Mucosa of gallbladder (tissue), 1 donor: ENCODE data around the gene RNF5. TPM values are rescaled to one million over a fixed set of nuclear protein-coding genes. Genes with fewer than 3 reads are reported as not detected.
"Not testable (repeated sequence)": the region's sequence is repeated elsewhere in the genome, so short reads cannot be mapped to it uniquely, and the experiment has no call there.

Experiments
- DNase-seq: peaks from one replicate; pipeline ENCODE4 v3.0.0-alpha.2; 2020; ENCODE audit warnings: low spot score
- total RNA-seq: library from RNA; stranded (reverse); gene quantifications from one replicate; pipeline ENCODE4 v1.2.1, GENCODE V29; 2021
- donor health status: DM: no; HTN: no; CAD: no.

The RNF5 gene
- total RNA-seq = 93.1 TPM

DNA sequence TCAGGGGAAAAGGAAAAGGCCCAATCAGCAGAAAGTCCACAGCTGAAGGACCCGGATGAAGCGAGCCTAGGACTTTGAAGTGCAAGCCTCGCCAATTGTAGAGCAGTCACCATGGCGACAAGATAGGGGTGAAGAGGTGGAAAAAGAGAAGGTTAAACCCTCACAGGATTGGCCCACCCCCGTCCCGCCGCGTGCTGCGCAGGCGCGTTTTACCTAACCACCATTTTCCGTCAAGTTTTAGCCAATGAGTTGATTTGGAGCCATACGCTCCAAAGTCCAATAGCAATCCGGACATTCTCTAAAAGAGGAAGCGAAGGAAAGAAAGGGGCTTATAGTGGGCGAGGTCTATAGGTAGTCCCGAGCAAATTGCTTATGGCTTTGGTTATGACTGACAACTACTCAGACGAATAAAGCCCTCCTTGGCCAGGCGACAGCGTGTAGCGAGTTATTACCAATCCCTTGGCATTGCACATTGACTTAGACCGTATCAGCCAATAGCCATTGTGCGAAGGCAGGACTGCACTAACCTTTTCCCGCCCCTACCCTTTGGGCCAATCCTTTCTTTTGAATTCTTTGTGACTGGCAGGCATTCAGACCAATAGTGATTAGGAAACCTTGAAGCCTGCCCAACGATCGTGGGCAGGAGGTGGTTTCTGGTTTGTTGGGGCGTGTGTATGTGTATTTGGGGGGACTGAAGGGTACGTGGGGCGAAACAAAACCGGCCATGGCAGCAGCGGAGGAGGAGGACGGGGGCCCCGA, at the start of gene RNF5:
RNF5 (plus strand) TSS at position 618 of the 759 bp plus-strand sequence; CDS start at position 725, 107 bp downstream.
- DNase-seq = peak; percentile 99

GRCh38 chr6:32128751-32129296, 49.4 kb upstream of the RNF5 start:
- DNase-seq = no peak

GRCh38 chr6:32129297-32130088, 48.7 kb upstream of the RNF5 start:
- no peak for DNase-seq

DNA sequence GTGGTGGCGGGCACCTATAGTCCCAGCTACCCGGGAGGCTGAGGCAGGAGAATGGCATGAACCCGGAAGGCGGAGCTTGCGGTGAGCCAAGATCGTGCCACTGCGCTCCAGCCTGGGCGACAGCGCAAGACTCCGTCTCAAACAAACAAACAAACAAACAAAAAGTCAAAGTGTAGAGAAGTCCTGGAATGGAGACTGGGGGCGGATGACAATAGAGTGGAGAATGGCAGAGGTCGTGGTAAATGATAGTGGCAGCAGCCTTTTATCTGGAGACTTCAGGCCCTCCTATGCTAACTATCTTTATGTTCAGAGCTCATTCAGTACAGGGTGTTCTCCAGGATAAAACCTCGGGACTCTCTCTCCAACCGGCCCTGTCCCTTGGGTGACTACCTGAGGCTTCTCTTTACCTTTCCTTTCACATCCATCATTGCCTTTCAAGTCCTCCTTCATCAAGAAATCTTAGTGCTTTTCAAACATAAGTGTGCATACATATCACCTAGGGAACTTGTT, 46.7 kb upstream of the RNF5 start:
- DNase-seq = no peak

GRCh38 chr6:32132110-32132509, 46.1 kb upstream of the RNF5 start:
- no peak for DNase-seq

DNA sequence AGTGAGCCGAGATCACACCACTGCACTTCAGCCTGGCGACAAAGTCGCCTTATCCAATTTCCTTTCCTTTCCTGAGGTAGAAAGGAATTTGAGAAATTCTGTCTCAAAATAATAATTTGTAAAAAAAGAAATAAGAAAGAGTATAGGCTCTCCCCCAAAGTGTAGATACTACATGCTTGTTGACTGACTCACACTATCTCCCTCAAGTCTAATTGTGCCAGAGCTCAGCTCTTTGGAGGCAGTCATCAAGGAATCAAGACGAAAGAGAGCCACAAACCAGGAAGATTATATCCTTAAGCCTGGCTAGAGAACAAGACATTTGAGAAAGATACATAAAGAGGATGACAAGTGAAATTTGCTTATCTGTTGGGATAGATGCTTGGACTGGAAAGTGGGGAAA, 44.4 kb upstream of the RNF5 start:
- no peak for DNase-seq

DNA sequence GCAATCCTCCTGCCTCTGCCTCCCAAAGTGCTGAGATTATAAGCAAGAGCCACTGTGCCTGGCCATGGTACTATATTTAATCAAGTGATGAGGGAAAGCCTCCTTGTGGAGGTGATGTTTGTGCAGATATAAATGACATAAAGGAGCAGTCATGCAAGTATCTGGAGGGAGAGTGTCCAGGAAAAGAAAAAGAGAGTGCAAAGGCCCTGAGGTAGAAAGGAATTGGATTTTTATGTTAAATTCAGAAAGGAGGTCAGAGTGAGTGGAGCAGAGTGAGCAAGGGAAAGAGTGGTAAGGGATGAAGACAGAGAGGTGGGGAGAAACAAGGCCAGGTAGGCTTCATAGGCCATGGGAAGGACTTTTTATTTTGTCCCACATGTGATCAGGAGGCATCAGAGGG, 40.8 kb upstream of the RNF5 start:
- DNase-seq = no peak

GRCh38 chr6:32139590-32139989, 38.6 kb upstream of the RNF5 start:
- DNase-seq = no peak

- no peak for DNase-seq
Measured at GRCh38 chr6:32140420-32141046, 37.7 kb upstream of the RNF5 start.

DNA sequence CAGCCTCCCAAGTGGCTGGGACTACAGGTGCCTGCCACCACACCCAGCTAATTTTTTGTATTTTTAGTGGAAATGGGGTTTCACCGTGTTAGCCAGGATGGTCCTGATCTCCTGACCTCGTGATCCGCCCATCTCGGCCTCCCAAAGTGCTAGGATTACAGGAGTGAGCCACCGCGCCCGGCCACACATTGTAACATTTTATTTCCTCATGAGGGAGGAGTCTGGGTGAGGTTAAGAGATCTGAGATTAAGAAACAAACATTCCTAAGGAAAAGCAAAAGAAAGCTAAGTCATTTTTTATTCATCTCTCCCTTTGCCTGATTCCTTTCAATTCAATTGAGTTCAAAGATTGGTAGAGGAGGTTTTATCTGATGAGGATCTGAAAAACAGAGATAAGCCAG, 34.0 kb upstream of the RNF5 start:
- not testable (repeated sequence) for DNase-seq

- DNase-seq = no peak
Measured at GRCh38 chr6:32146287-32146686, 31.9 kb upstream of the RNF5 start.

DNA sequence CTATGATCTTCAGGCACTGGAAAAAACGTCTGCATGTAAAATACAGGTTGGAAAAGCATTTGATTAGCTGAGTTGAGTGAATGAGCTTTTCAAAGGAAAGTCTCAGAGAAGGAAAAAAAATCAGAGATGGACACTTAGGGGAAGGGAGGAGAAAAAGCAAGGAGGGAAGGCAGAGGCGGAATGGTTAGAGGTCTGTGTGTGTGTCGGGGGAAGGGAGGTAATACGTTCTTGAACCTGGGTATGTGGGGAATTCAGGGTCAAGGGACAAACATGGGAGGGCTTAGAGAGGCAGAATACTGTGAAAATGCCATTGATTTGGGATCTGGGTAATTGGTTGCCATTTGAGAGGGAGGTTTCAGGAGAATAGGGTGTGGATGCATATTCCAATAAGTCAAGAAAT, 31.5 kb upstream of the RNF5 start:
- no peak for DNase-seq

DNA sequence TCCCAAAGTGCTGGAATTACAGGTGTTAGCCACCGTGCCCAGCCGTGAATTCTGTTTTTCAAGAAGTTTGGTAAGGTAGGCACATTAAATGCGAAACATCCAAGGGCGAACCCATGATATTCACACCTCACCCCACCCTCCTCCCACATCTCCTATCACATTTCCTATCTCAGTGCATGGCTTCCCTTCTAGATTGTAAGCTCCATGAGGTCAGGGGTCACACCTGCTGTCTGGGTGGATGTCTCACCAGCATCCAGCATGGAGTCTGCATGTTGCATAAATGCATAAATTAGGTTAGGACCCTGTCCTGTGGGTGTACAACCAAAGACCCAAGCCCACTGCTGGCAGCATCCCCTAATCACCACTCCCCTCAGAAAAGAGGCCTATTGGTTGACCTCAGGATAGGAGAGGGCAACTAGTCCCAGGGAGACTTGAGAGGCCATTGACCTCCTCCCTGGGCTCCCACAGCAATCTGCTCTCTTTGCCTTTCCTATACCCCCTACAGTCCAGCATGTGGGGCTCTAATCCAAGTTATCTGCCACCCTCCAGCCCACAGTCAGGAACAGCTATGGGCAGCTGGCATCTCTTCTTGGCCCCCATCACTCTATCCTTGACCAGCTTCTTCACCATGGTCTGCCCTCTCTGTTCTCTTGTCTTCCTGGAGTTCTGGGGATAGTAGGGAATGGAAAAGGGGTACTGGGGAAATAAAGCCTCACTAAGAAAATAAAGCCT, 30.6 kb upstream of the RNF5 start:
- no peak for DNase-seq

GRCh38 chr6:32148289-32149091, 29.7 kb upstream of the RNF5 start:
- DNase-seq = peak; percentile 77

GRCh38 chr6:32149092-32149755, 29.0 kb upstream of the RNF5 start:
- no peak for DNase-seq

- DNase-seq = no peak
Measured at GRCh38 chr6:32149932-32150870, 28.0 kb upstream of the RNF5 start.

GRCh38 chr6:32151181-32151862, 26.9 kb upstream of the RNF5 start:
- DNase-seq = no peak
